Left ventricle myocardium inferior (tissue), 1 donor: ENCODE data around the gene CNTFR. TPM values are rescaled to one million over a fixed set of nuclear protein-coding genes. Genes with fewer than 3 reads are reported as not detected.

Source experiments
- DNase-seq: peaks from one replicate; pipeline ENCODE4 v3.0.0-alpha.2; 2020
- H3K27ac ChIP-seq: fragments of 200-600 bp; replicated peaks from 2 replicates; pipeline ENCODE4 v1.8.0; 2021
- H3K27me3 ChIP-seq: fragments of 200-600 bp; 2 replicates; pipeline ENCODE4 v1.8.0; 2021; ENCODE audit warnings: low read depth
- H3K36me3 ChIP-seq: fragments of 200-600 bp; 2 replicates; pipeline ENCODE4 v1.8.0; 2021
- H3K4me1 ChIP-seq: fragments of 200-600 bp; 2 replicates; pipeline ENCODE4 v1.8.0; 2021
- H3K4me3 ChIP-seq: fragments of 200-600 bp; 2 replicates; pipeline ENCODE4 v1.8.0; 2021; ENCODE audit warnings: mild to moderate bottlenecking, moderate library complexity
- H3K9me3 ChIP-seq: fragments of 200-600 bp; replicated peaks from 2 replicates; pipeline ENCODE4 v1.8.0; 2021
- intact Hi-C: fragments of 100-400 bp; cut with micrococcal nuclease; formaldehyde crosslinking; loops from one replicate; pipeline ENCODE4 v1.11.0; 2022
- total RNA-seq: library from RNA; stranded (reverse); fragmentation: NEBNext Ultra II Directional; extraction: Animal tissue kit (Norgen Biotek cat#: 25700); gene quantifications from one replicate; pipeline ENCODE4 v1.2.1, GENCODE V29; 2021
- TF ChIP-seq, protein P1 (sequence below): fragments of 200-600 bp; IDR thresholded peaks from 2 replicates; pipeline ENCODE4 v1.8.0; 2021; ENCODE audit warnings: antibody characterized with exemption, mild to moderate bottlenecking, borderline replicate concordance
- donor health status: DM: no; HTN: yes; CAD: no; lungs with severe emphysema.

The CNTFR gene
- total RNA-seq, 1 donor from 2014 or later = 4.6 TPM

DNA sequence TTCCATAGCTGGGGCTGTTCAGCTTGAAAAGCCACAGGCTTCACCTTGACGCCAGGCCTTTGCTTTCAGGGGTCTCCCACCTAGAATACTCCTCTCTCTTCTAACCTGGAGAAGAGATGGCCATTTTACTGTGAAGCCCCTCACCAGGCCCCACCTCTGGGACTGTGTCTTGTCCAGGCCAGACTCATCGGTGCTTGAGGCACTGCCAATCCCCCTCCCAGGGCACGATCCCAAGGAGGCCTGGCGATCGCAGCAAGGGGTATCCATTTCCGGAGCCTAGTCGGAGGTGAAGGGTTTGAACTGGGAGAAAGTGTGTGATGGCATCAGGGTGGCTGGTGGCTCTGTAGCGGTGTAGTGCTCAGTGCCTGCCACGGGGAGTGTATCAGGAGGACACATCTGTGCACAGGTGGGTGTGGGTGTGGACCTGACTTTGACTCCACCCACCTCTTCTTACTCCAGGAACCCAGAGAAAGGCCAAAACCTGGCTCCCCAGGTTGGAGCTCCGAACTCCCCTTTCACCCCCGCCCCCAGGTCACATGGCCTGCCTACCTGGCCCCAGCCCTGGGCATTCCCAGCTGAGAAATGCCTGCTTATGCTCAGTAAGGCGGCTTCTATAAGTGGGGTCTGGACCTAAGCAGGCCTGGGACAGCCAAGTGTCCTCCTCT lies 39.4 kb downstream of the CNTFR start:
- intact Hi-C loops = no loop called here
- no peak for DNase-seq
- Histone ChIP-seq H3K27ac (no peak overlapping the region), H3K4me3 (no peak overlapping the region), H3K9me3 (no peaks in the 10 kb centered on the region), H3K27me3 (peaks cover 24% of the 10 kb centered on the region), H3K36me3 (no peaks in the 10 kb centered on the region), H3K4me1 (no peaks in the 10 kb centered on the region)
- TF ChIP-seq, protein P1, sequence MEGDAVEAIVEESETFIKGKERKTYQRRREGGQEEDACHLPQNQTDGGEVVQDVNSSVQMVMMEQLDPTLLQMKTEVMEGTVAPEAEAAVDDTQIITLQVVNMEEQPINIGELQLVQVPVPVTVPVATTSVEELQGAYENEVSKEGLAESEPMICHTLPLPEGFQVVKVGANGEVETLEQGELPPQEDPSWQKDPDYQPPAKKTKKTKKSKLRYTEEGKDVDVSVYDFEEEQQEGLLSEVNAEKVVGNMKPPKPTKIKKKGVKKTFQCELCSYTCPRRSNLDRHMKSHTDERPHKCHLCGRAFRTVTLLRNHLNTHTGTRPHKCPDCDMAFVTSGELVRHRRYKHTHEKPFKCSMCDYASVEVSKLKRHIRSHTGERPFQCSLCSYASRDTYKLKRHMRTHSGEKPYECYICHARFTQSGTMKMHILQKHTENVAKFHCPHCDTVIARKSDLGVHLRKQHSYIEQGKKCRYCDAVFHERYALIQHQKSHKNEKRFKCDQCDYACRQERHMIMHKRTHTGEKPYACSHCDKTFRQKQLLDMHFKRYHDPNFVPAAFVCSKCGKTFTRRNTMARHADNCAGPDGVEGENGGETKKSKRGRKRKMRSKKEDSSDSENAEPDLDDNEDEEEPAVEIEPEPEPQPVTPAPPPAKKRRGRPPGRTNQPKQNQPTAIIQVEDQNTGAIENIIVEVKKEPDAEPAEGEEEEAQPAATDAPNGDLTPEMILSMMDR = no peak

DNA sequence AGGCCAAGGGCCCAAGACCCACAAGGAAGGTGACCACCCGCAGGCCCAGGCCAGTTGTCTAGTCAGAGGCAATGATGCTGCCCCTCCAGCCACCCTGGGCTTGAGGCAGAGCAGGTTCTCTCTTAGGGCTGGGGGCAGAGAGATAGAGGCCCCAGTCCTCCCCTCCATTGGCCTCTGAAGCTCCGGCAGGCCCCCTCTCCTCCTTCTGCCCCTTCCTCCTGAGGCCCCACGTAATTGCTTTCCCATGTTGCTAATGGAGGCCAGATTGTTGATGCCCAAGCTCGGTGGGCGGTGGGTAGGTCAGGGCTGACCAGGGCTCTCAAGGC lies 40.2 kb downstream of the CNTFR start:
- Histone ChIP-seq H3K27ac (no peak overlapping the region), H3K4me3 (no peak overlapping the region), H3K36me3 (no peaks in the 10 kb centered on the region), H3K9me3 (no peaks in the 10 kb centered on the region), H3K4me1 (no peaks in the 10 kb centered on the region), H3K27me3 (peaks cover 24% of the 10 kb centered on the region)
- DNase-seq = no peak
- TF ChIP-seq, protein P1 = no peak
- intact Hi-C loops = loop anchor here (5.0 kb wide), 1 partner anchor 43 kb away; no protein-coding TSS in a partner anchor

DNA sequence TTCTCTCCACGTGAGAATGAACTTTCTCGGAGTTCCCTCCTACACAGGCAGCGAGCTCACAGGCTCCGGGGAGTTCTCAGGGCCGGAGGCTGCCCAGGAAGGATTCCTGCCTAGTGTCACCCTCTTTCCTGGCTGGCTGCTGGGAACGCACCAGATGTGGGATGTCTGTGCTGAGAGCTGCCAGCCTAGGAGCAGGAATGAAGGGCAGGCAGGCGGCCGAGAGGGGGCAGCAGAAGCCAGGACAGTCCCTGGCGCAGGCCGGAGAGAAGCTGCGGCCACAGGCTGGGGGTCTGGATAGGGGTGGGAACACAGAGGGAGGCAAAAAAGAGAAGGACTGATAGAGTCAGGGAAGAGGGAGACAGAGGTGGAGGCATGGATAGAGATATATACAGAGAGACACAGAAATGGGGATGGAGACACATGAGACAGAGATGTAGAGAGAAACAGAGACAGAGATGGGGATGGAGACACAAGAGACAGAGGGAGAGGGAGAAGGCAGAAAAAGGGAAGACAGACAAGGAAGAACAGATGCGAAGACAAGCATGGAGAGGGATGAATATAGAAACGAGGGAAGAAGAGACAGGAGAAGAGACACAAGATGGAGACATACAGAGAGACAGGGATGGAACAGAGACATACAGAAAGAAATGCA lies 41.4 kb downstream of the CNTFR start:
- peaks cover 27% of the 10 kb centered on the region for H3K27me3 ChIP-seq
- TF ChIP-seq, protein P1 = peak; percentile 90
- H3K9me3 ChIP-seq = no peaks in the 10 kb centered on the region
- no peak overlapping the region for H3K27ac ChIP-seq
- no peak overlapping the region for H3K4me3 ChIP-seq
- H3K36me3 ChIP-seq = no peaks in the 10 kb centered on the region
- intact Hi-C loops = loop anchor here (5.0 kb wide), 1 partner anchor 44 kb away; no protein-coding TSS in a partner anchor
- DNase-seq = peak; percentile 70
- no peaks in the 10 kb centered on the region for H3K4me1 ChIP-seq

DNA sequence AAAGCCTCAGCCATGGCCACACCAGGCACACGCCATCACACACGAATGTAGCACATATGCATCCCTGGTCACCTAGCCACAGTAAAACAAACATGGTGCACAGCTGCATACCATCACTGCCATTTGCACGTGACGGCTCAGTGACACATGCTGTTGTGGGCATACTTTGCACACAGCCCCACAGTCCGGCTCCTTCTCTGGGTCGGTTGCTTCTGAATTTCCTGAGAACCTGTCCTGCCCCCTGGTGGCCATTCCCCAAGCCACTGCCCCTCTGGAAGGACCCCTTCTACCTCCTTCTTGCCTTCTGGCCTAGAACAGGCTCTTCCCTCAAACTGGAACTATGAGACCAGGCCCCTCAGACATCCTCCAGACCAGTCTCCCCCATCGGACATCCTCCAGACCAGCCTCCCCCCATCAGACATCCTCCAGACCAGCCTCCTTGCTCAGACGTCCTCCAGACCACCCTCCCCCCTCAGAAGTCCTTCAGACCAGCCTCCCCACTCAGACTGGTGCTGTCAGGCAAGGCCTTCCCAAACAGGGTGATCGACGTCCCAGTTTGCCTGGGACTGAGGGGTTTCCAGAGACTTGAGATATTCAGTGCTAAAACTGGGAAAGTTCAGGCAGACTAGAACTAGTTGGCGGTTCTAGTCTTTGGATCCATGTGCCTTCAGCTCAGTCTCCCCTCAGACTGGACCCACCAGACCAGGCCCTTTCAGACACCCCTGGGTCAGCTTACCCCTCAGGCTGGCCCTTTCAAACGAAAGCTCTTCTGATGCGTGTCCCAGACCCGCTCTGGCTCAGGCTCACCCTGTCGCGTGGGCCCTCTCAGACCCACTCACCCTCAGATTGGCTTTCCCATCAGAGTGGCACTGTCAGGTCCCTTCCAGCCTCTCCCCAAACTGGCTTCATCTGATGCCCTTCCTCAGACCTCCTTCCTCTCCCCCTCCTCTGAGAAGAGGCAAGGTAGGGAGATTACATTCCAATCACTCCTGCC lies 42.4 kb downstream of the CNTFR start:
- Histone ChIP-seq H3K27me3 (peaks cover 33% of the 10 kb centered on the region), H3K4me1 (no peaks in the 10 kb centered on the region), H3K27ac (no peak overlapping the region), H3K4me3 (no peak overlapping the region), H3K36me3 (no peaks in the 10 kb centered on the region), H3K9me3 (no peaks in the 10 kb centered on the region)
- TF ChIP-seq, protein P1 = peak; percentile 76
- intact Hi-C loops = loop anchor here (5.0 kb wide), 1 partner anchor 45 kb away; no protein-coding TSS in a partner anchor
- peak; percentile 46 for DNase-seq

DNA sequence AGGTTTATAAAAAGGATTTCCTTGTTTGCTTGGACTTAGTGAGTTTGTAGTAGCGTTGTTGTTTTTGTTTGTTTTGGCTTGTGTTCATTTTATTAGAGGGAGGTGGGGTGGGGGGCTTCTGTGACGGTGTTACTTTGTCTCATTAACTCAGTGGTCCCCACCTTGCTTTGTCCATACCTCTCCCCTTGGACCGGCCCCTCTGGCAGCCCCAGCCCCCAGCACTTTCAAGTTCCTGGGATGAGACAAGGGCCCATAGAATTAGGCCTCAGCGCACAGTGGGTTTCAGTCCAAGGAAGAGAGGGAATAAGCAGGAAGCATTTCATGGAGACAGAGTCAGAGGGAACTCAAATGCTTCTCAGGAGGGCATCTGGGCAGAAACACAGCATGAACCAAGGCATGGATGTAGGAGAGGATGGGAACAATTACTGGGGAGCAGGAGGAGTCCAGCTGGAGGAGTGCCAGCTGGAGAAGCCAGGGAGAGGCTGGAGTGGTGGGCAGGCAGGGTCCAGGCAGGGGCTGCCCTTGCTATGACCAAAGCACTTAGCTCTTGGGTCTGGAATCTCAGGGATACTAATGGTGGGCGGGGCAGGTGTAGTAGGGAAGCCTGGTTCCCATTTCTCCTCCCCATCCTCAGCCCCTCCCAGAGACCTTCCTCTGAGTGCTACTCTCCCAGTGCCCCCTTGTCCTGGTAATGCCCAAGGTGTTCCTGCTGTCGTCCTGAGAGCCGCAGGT lies 43.3 kb downstream of the CNTFR start:
- Histone ChIP-seq H3K4me1 (no peaks in the 10 kb centered on the region), H3K27ac (no peak overlapping the region), H3K36me3 (no peaks in the 10 kb centered on the region), H3K27me3 (peaks cover 33% of the 10 kb centered on the region), H3K4me3 (no peak overlapping the region), H3K9me3 (no peaks in the 10 kb centered on the region)
- DNase-seq = no peak
- TF ChIP-seq, protein P1 = no peak
- intact Hi-C loops = loop anchor here (5.0 kb wide), 1 partner anchor 46 kb away; no protein-coding TSS in a partner anchor
